ENCODE results near the gene RANBP3. TPM values are rescaled to one million over a fixed set of nuclear protein-coding genes. Genes with fewer than 3 reads are reported as not detected.

Gene RANBP3
- total RNA-seq, 1 experiment from 2014 or later: 62.4 TPM

GRCh38 chr19:6012426-6013170, 34.7 kb upstream of the RANBP3 start:
- Histone ChIP-seq H4K20me1 (ENCODE audit: insufficient read depth) (no peaks in the 10 kb centered on the region), H3K9me2 (ENCODE audit: insufficient read depth) (no peaks in the 10 kb centered on the region), H3K4me2 (ENCODE audit: low read length) (no peak overlapping the region), H3K9me3 (ENCODE audit: control insufficient read depth in 1 of 2, insufficient read depth in 1 of 2, low read depth in 1 of 2, low read length in 2 of 2) (no peaks in the 10 kb centered on the region), H3K79me2 (ENCODE audit: insufficient read depth, low read length) (no peaks in the 10 kb centered on the region), H2AFZ (ENCODE audit: low read depth, low read length, poor library complexity, severe bottlenecking) (no peak overlapping the region), H3K4me1 (ENCODE audit: control insufficient read depth in 1 of 2, insufficient read depth in 2 of 2, low read length in 2 of 2) (no peaks in the 10 kb centered on the region), H3K27me3 (ENCODE audit: insufficient read depth, low read length) (no peaks in the 10 kb centered on the region), H3K9ac (ENCODE audit: low read length) (no peak overlapping the region), H3K4me3 (replicated peaks in 1 of 2; ENCODE audit: low read depth in 1 of 2, low read length in 2 of 2) (no peak overlapping the region), H3K36me3 (ENCODE audit: control insufficient read depth in 1 of 2, insufficient read depth in 2 of 2, low read length in 2 of 2) (no peaks in the 10 kb centered on the region), H3K27ac (ENCODE audit: low read depth, low read length) (no peak overlapping the region)
- DNase-seq (ENCODE audit: low read depth, low spot score) (no peak), ATAC-seq (no peak)
- TF ChIP-seq REST (IDR thresholded peaks at IDR 0.05; ENCODE audit: low read depth): no peak
- no peak for TF ChIP-seq ZFX (IDR thresholded peaks at IDR 0.05)
- TF ChIP-seq POLR2AphosphoS5 (IDR thresholded peaks at IDR 0.05; ENCODE audit: low read depth, low read length): no peak
- intact Hi-C loops (cut with micrococcal nuclease): no loop called here
- ChIA-PET RAD21 (ENCODE audit: low non-redundant PET in 1 of 2, low total read pairs in 2 of 2, uncharacterized antibody in 2 of 2, unreplicated experiment in 2 of 2) (no interaction called here), POLR2A (no interaction called here), CTCF (interaction anchor here (0.7 to 1.2 kb wide), 2 partner anchors 9 to 209 kb away, joined by 3 to 5 read pairs; no protein-coding TSS in a partner anchor)
- no TSS peak for BruUV-seq (replicated peaks)

GRCh38 chr19:6011794-6012193, 33.9 kb upstream of the RANBP3 start:
- Histone ChIP-seq H2AFZ (ENCODE audit: low read depth, low read length, poor library complexity, severe bottlenecking) (no peak overlapping the region), H3K79me2 (ENCODE audit: insufficient read depth, low read length) (no peaks in the 10 kb centered on the region), H3K4me2 (ENCODE audit: low read length) (no peak overlapping the region), H3K9ac (ENCODE audit: low read length) (no peak overlapping the region), H4K20me1 (ENCODE audit: insufficient read depth) (no peaks in the 10 kb centered on the region), H3K4me3 (replicated peaks in 1 of 2; ENCODE audit: low read depth in 1 of 2, low read length in 2 of 2) (no peak overlapping the region), H3K9me2 (ENCODE audit: insufficient read depth) (no peaks in the 10 kb centered on the region), H3K4me1 (ENCODE audit: control insufficient read depth in 1 of 2, insufficient read depth in 2 of 2, low read length in 2 of 2) (no peaks in the 10 kb centered on the region), H3K27me3 (ENCODE audit: insufficient read depth, low read length) (no peaks in the 10 kb centered on the region), H3K27ac (ENCODE audit: low read depth, low read length) (no peak overlapping the region), H3K9me3 (ENCODE audit: control insufficient read depth in 1 of 2, insufficient read depth in 1 of 2, low read depth in 1 of 2, low read length in 2 of 2) (no peaks in the 10 kb centered on the region), H3K36me3 (ENCODE audit: control insufficient read depth in 1 of 2, insufficient read depth in 2 of 2, low read length in 2 of 2) (no peaks in the 10 kb centered on the region)
- DNase-seq (ENCODE audit: low read depth, low spot score): no peak
- intact Hi-C loops (cut with micrococcal nuclease): no loop called here
- ChIA-PET RAD21 (ENCODE audit: low non-redundant PET in 1 of 2, low total read pairs in 2 of 2, uncharacterized antibody in 2 of 2, unreplicated experiment in 2 of 2) (no interaction called here), POLR2A (no interaction called here), CTCF (no interaction called here)
- no TSS peak for BruUV-seq (replicated peaks)
- ATAC-seq: no peak
- TF ChIP-seq RAD21 (IDR thresholded peaks at IDR 0.05; ENCODE audit: low read depth) (no peak), SRF (IDR thresholded peaks at IDR 0.05; ENCODE audit: low read depth) (no peak), SIN3A (IDR thresholded peaks at IDR 0.05; ENCODE audit: low read depth) (no peak), ZBTB33 (IDR thresholded peaks at IDR 0.05; ENCODE audit: extremely low read depth, insufficient replicate concordance, low read length) (no peak), SP1 (IDR thresholded peaks at IDR 0.05; ENCODE audit: low read depth) (no peak)

All from HCT116 (cell line).